ENCODE results near the gene EZR. TPM values are rescaled to one million over a fixed set of nuclear protein-coding genes. Genes with fewer than 3 reads are reported as not detected.

The EZR gene
- total RNA-seq, 1 donor from 2014 or later: 254 TPM

- Histone ChIP-seq H3K4me3 (no peak overlapping the region), H3K9me3 (no peaks in the 10 kb centered on the region), H3K4me1 (no peaks in the 10 kb centered on the region), H3K36me3 (peaks cover 18% of the 10 kb centered on the region), H3K27me3 (ENCODE audit: low read depth) (no peaks in the 10 kb centered on the region), H3K27ac (no peak overlapping the region)
- TF ChIP-seq CTCF (IDR thresholded peaks at IDR 0.05): no peak
- intact Hi-C loops (cut with DNase I): no loop called here
- ATAC-seq: no peak
- no peak for DNase-seq
Measured at GRCh38 chr6:158756977-158757752, 62.0 kb downstream of the EZR start.

GRCh38 chr6:158756126-158756525 lies 63.0 kb downstream of the EZR start:
- Histone ChIP-seq H3K4me1 (no peaks in the 10 kb centered on the region), H3K27me3 (ENCODE audit: low read depth) (no peaks in the 10 kb centered on the region), H3K27ac (no peak overlapping the region), H3K9me3 (no peaks in the 10 kb centered on the region), H3K4me3 (no peak overlapping the region), H3K36me3 (peaks cover 22% of the 10 kb centered on the region)
- no peak for ATAC-seq
- intact Hi-C loops (cut with DNase I): no loop called here
- no peak for DNase-seq
- TF ChIP-seq CTCF (IDR thresholded peaks at IDR 0.05): no peak

- Histone ChIP-seq H3K4me3 (no peak overlapping the region), H3K4me1 (no peaks in the 10 kb centered on the region), H3K27ac (no peak overlapping the region), H3K9me3 (no peaks in the 10 kb centered on the region), H3K27me3 (ENCODE audit: low read depth) (no peaks in the 10 kb centered on the region), H3K36me3 (peaks cover 23% of the 10 kb centered on the region)
- ATAC-seq (no peak), DNase-seq (no peak)
- no peak for TF ChIP-seq CTCF (IDR thresholded peaks at IDR 0.05)
- intact Hi-C loops (cut with DNase I): no loop called here
Measured at GRCh38 chr6:158755636-158756035, 63.5 kb downstream of the EZR start.

GRCh38 chr6:158754738-158755137 lies 64.4 kb downstream of the EZR start:
- ATAC-seq: no peak
- Histone ChIP-seq H3K27me3 (ENCODE audit: low read depth) (no peaks in the 10 kb centered on the region), H3K27ac (no peak overlapping the region), H3K4me1 (no peaks in the 10 kb centered on the region), H3K9me3 (no peaks in the 10 kb centered on the region), H3K4me3 (no peak overlapping the region), H3K36me3 (peaks cover 23% of the 10 kb centered on the region)
- intact Hi-C loops (cut with DNase I): no loop called here
- DNase-seq: no peak
- TF ChIP-seq CTCF (IDR thresholded peaks at IDR 0.05): no peak

GRCh38 chr6:158753811-158754210 lies 65.4 kb downstream of the EZR start:
- no peak for TF ChIP-seq CTCF (IDR thresholded peaks at IDR 0.05)
- Histone ChIP-seq H3K4me1 (no peaks in the 10 kb centered on the region), H3K27me3 (ENCODE audit: low read depth) (no peaks in the 10 kb centered on the region), H3K36me3 (peaks cover 23% of the 10 kb centered on the region), H3K4me3 (no peak overlapping the region), H3K27ac (no peak overlapping the region), H3K9me3 (no peaks in the 10 kb centered on the region)
- intact Hi-C loops (cut with DNase I): no loop called here
- no peak for DNase-seq
- no peak for ATAC-seq

Measured in lower lobe of right lung (tissue), 2 donors.